GM19395 (cell line): Measurements from ENCODE around the gene HS2ST1.
A peak's percentile ranks its signal among the peaks of the same experiment; 100 is the strongest.
"Not testable (repeated sequence)": the region's sequence is repeated elsewhere in the genome, so short reads cannot be mapped to it uniquely, and the experiment has no call there.

Experiments used
- ATAC-seq: cut with Tn5 transposase; IDR thresholded peaks from one replicate; pipeline ENCODE4 v1.9.1; 2021; ENCODE audit warnings: mild to moderate bottlenecking, moderate library complexity; ENCODE audit not compliant: unreplicated experiment

HS2ST1 gene

GRCh38 chr1:87004857-87005256, 90.4 kb downstream of the HS2ST1 start:
- ATAC-seq, result no peak

- ATAC-seq, result no peak
Measured at GRCh38 chr1:87007323-87007722, 92.9 kb downstream of the HS2ST1 start.

GRCh38 chr1:87013385-87013784, 99.0 kb downstream of the HS2ST1 start:
- ATAC-seq, result not testable (repeated sequence)

GRCh38 chr1:87017998-87018672, 103.7 kb downstream of the HS2ST1 start:
- ATAC-seq, result no peak

DNA sequence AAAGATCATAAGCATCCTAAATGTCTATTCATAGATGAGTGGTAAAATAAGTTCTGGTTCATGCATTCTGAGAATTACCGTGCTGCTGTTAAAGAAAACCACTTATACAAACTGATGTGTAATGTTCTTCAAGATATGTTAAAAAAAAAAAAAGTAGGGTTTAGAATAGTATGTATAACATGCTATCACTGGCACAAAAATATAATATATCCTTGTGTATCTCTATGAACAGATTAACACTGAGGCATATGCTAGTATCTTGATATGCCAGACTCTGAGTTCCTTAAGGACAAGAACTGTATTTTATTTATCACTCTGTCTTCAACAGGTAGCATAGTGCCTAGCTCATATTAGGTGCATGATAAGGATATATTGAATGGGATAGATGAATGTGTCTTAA, 108.9 kb downstream of the HS2ST1 start:
- no peak for ATAC-seq

GRCh38 chr1:87024936-87025540, 110.6 kb downstream of the HS2ST1 start:
- peak; percentile 85 for ATAC-seq

DNA sequence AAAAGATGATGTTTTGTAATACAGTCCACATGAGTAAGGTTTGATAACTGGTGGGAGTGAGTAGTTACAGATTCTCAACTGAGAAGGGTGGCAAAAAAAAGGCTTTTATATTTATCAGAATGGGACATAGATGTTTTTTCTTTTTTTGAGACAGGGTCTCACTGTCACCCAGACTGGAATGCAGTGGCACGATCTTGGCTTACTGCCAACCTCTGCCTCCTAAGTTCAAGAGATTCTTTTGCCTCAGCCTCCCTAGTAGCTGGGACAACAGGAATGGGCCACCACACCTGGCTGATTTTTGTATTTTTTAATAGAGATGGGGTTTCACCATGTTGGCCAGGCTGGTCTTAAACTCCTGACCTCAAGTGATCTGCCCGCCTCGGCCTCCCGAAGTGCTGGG, 113.1 kb downstream of the HS2ST1 start:
- ATAC-seq, result not testable (repeated sequence)

GRCh38 chr1:87028576-87028975, 114.1 kb downstream of the HS2ST1 start:
- ATAC-seq, result no peak

- peak; percentile 93 for ATAC-seq
Measured at GRCh38 chr1:87030740-87031690, 116.6 kb downstream of the HS2ST1 start.

- ATAC-seq, result no peak
Measured at GRCh38 chr1:87034351-87034750, 119.9 kb downstream of the HS2ST1 start.

GRCh38 chr1:87039096-87039495, 124.7 kb downstream of the HS2ST1 start:
- no peak for ATAC-seq

DNA sequence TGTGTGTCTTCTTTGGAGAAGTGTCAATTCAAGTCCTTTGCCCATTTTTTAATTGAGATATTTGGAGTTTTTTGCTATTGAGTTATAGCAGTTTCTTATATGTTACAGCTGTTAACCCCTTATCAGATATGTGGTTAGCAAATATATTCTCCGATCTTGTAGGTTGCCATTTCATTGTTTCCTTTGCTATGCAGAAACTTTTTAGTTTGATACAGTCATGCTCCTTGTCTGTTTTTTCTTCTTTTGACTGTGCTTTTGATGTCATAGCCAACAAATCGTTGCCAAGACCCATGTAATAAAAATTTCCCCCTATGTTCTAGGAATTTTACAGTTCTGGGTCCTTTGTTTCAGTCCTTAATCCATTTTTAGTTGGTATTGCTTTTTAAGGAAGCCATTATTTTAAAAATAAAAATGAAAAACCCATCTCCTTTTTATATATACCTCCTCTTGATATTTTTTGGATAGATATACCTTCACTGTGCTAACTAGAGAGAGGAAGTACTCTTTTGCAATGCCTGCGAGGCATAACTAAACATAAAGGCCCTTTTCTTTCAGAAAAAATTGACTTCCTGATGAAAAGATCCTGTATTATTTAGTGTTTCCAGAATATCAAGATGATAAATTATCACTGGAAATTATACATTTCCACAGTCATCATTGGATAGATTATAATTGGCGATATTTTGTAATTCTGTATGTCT, 127.8 kb downstream of the HS2ST1 start:
- ATAC-seq, result no peak

DNA sequence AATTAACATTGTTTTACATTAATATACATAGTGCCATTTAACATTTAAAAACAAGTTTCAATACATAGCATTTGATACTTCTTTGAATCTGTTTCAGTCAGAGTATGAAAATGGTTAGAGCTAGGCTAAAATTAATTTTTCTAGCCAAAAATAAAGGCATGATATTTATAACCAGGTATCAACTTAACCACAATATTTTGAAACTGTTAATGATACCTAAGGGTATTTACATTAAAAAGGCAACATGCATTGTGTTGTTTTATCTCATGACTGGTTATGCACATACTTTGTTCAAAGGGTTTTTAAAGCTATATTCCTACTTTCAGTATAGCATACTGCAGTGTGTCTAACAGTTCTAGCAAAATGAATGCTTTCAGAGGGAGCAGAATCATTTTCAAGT, 130.0 kb downstream of the HS2ST1 start:
- peak; percentile 54 for ATAC-seq

DNA sequence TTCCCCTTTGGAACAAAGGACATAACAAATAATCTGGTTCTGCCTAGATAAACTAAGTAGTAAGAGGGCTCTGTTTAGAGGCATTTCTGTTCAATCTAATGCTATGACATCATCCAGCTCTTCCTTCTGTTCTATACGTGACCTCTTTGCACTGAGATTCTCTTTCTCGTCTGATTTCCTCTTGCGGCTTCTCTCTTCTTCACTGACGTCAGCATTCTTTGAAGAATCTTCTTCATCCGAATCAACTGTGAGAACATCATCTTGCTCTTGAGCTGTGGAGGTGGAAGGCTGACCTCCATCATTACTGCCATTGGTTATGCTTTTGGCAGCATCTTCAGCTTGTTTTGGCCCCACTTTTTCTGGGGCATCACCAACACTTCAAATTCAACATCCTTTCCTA, 130.4 kb downstream of the HS2ST1 start:
- peak; percentile 37 for ATAC-seq

DNA sequence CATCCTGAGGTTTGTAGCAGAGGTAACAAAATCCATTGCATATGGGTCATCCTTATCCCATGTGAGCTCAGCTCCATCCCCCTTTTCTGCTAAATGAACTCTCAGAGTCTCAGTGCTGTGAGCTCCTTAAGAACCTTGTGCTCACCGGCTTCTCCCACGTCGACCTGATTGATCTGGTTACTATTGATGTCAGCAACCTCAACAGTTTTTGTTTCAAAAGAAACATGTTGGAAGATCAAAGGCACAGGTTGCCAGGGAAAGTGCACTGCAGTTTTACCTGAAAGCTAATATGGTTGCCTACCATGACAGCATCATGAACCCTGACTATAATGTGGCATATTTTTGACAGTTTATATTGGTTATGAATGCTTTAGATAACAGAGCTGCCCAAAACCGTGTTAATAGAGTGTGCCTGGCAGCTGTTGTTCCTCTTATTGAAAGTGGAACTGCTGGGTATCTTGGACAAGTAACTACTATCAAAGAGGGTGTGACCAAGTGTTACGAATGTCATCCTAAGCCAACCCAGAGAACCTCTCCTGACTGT, 131.4 kb downstream of the HS2ST1 start:
- peak; percentile 62 for ATAC-seq

GRCh38 chr1:87046951-87047350, 132.5 kb downstream of the HS2ST1 start:
- ATAC-seq, result no peak

GRCh38 chr1:87048237-87048636, 133.8 kb downstream of the HS2ST1 start:
- ATAC-seq, result no peak

GRCh38 chr1:87051965-87052364, 137.5 kb downstream of the HS2ST1 start:
- peak; percentile 62 for ATAC-seq

GRCh38 chr1:87052400-87052799, 138.0 kb downstream of the HS2ST1 start:
- peak; percentile 28 for ATAC-seq

- ATAC-seq, result no peak
Measured at GRCh38 chr1:87052961-87053360, 138.5 kb downstream of the HS2ST1 start.

GRCh38 chr1:87053446-87053845, 139.0 kb downstream of the HS2ST1 start:
- no peak for ATAC-seq
